Smooth muscle cell (in vitro differentiated cells): ENCODE results near the gene RNF6. TPM values are rescaled to one million over a fixed set of nuclear protein-coding genes. Genes with fewer than 3 reads are reported as not detected.

Source experiments
- DNase-seq: peaks from one replicate; lab custom pipeline; 2025; ENCODE audit not compliant: unreplicated experiment; lab: John Stamatoyannopoulos, UW
- H2AFZ ChIP-seq: fragments of 200-600 bp; sonication (generic); 2 replicates; pipeline ENCODE4 v1.6.0; 2016; ENCODE audit warnings: antibody characterized with exemption, low read depth, mild to moderate bottlenecking
- H3F3A ChIP-seq: fragments of 200-600 bp; sonication (generic); 2 replicates; pipeline ENCODE4 v1.6.0; 2017; ENCODE audit warnings: antibody characterized with exemption, low read depth
- H3K27ac ChIP-seq: fragments of 200-600 bp; sonication (generic); 2 replicates; pipeline ENCODE4 v1.5.1; 2016; ENCODE audit warnings: low read depth, mild to moderate bottlenecking
- H3K27me3 ChIP-seq: fragments of 200-600 bp; sonication (generic); 2 replicates; pipeline ENCODE4 v1.6.1; 2016; ENCODE audit warnings: low read depth, mild to moderate bottlenecking
- H3K36me3 ChIP-seq: fragments of 200-600 bp; sonication (generic); 2 replicates; pipeline ENCODE4 v1.5.1; 2016; ENCODE audit warnings: low read depth
- H3K4me1 ChIP-seq: fragments of 200-600 bp; sonication (generic); 2 replicates; pipeline ENCODE4 v1.5.1; 2016; ENCODE audit warnings: low read depth
- H3K4me2 ChIP-seq: fragments of 200-600 bp; sonication (generic); 2 replicates; pipeline ENCODE4 v1.6.0; 2016; ENCODE audit warnings: mild to moderate bottlenecking
- H3K4me3 ChIP-seq: fragments of 200-600 bp; sonication (generic); 2 replicates; pipeline ENCODE4 v1.5.1; 2016; ENCODE audit warnings: mild to moderate bottlenecking
- H3K79me2 ChIP-seq: fragments of 200-600 bp; sonication (generic); 2 replicates; pipeline ENCODE4 v1.6.0; 2016; ENCODE audit warnings: low read depth, mild to moderate bottlenecking
- H3K9ac ChIP-seq: fragments of 200-600 bp; sonication (generic); 2 replicates; pipeline ENCODE4 v1.6.0; 2016; ENCODE audit warnings: low read depth
- H3K9me3 ChIP-seq: fragments of 200-600 bp; sonication (generic); replicated peaks from 2 replicates; pipeline ENCODE4 v1.5.1; 2016; ENCODE audit warnings: low read depth
- H4K20me1 ChIP-seq: fragments of 200-600 bp; sonication (generic); 2 replicates; pipeline ENCODE4 v1.6.0; 2016; ENCODE audit warnings: low read depth
- whole genome bisulfite sequencing: methylation state at CpG from one replicate; pipeline ENCODE4 v1.1.7; 2016; ENCODE audit warnings: low lambda C conversion rate; 5-methylcytosine and 5-hydroxymethylcytosine counted together
- polyA plus RNA-seq: library from polyadenylated mRNA; unstranded; fragments of >200 nt; fragmentation: Nextera tagmentation; extraction: Ambion mirVana; gene quantifications from 2 replicates; pipeline ENCODE4 v1.2.1, GENCODE V29; 2016
- total RNA-seq: library from RNA; depleted of rRNA; stranded (reverse); fragments of >200 nt; gene quantifications from 2 replicates; pipeline ENCODE4 v1.2.3, GENCODE V29; 2014
- TF ChIP-seq, protein P1 (sequence below): fragments of 200-600 bp; sonication (generic); IDR thresholded peaks from 2 replicates; pipeline ENCODE4 v1.5.1; 2017; ENCODE audit warnings: borderline replicate concordance, mild to moderate bottlenecking, antibody characterized with exemption; ENCODE audit not compliant: insufficient read depth, poor library complexity, severe bottlenecking

Gene RNF6
- total and polyA plus RNA-seq, 2 experiments from 2014 or later = 27.8 to 47.3 TPM

GRCh38 chr13:26236296-26236695 lies 14.2 kb upstream of the RNF6 start:
- Histone ChIP-seq H3K4me2 (no peak overlapping the region), H2AFZ (no peak overlapping the region), H3K4me3 (no peak overlapping the region), H3F3A (no peaks in the 10 kb centered on the region), H3K36me3 (no peaks in the 10 kb centered on the region), H3K27me3 (peaks cover 8% of the 10 kb centered on the region), H3K4me1 (no peaks in the 10 kb centered on the region), H3K9me3 (no peaks in the 10 kb centered on the region), H3K9ac (no peak overlapping the region), H3K79me2 (no peaks in the 10 kb centered on the region), H4K20me1 (no peaks in the 10 kb centered on the region), H3K27ac (no peak overlapping the region)
- TF ChIP-seq, protein P1, sequence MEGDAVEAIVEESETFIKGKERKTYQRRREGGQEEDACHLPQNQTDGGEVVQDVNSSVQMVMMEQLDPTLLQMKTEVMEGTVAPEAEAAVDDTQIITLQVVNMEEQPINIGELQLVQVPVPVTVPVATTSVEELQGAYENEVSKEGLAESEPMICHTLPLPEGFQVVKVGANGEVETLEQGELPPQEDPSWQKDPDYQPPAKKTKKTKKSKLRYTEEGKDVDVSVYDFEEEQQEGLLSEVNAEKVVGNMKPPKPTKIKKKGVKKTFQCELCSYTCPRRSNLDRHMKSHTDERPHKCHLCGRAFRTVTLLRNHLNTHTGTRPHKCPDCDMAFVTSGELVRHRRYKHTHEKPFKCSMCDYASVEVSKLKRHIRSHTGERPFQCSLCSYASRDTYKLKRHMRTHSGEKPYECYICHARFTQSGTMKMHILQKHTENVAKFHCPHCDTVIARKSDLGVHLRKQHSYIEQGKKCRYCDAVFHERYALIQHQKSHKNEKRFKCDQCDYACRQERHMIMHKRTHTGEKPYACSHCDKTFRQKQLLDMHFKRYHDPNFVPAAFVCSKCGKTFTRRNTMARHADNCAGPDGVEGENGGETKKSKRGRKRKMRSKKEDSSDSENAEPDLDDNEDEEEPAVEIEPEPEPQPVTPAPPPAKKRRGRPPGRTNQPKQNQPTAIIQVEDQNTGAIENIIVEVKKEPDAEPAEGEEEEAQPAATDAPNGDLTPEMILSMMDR = no peak
- DNase-seq = no peak
- WGBS = 41% methylated on average over 1 of the region's 1 CpG

DNA sequence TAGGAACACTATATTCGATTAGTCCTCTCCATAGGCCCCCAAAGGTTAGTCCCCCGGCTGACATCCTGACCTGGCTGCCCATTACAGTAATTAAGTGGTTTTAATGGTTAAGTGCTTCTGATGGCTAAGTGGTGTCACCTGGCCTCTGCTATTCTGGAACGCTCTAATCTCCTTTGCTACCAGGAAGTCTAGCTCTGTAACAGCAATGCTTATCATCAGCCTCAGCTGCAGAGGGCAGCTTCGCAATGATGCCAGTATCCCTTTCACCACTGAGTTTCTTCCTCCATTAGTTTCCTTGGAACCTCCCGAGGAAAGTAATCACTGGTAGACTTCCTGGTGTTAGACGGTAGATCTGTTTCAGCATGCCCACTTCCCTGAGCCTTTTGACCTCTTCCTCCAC lies 8.6 kb upstream of the RNF6 start:
- Histone ChIP-seq H4K20me1 (no peaks in the 10 kb centered on the region), H3K9ac (no peak overlapping the region), H3K27me3 (no peaks in the 10 kb centered on the region), H3K36me3 (no peaks in the 10 kb centered on the region), H2AFZ (no peak overlapping the region), H3K4me1 (no peaks in the 10 kb centered on the region), H3K4me3 (no peak overlapping the region), H3F3A (no peaks in the 10 kb centered on the region), H3K9me3 (no peaks in the 10 kb centered on the region), H3K79me2 (no peaks in the 10 kb centered on the region), H3K27ac (no peak overlapping the region), H3K4me2 (no peak overlapping the region)
- no peak for DNase-seq
- TF ChIP-seq, protein P1 = no peak
- WGBS = 80% methylated on average over 6 of the region's 6 CpGs

DNA sequence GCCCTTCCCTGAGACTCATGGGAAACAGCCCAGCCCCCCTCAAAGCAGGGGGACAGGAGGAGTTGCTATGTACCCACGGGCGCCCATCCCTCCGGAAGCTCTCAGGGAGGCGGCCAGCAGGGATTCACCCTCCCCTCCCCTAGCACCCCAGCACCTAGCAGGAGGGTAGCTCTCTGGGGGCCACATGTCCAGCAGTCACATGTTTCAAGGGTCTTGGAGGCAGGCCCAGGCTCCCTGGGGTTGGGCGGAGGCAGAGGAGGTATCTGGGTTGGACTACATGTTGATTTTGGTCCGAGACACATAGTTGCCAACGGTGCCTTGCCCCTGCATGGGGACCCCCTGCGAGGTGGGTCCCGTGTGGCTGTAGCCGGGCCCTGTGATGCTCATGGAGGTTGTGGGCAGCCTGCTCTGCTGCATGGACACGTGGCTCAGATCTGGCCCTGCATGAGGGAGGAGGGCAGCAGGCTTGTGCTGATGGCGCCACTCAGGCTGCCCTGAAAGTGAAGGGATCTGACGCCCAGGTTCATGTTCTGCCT lies 7.0 kb upstream of the RNF6 start:
- no peak for DNase-seq
- Histone ChIP-seq H3F3A (no peaks in the 10 kb centered on the region), H2AFZ (no peak overlapping the region), H3K4me2 (no peak overlapping the region), H3K9me3 (no peaks in the 10 kb centered on the region), H3K27me3 (no peaks in the 10 kb centered on the region), H3K4me1 (no peaks in the 10 kb centered on the region), H3K9ac (no peak overlapping the region), H4K20me1 (no peaks in the 10 kb centered on the region), H3K79me2 (no peaks in the 10 kb centered on the region), H3K4me3 (no peak overlapping the region), H3K27ac (no peak overlapping the region), H3K36me3 (no peaks in the 10 kb centered on the region)
- WGBS = 89% methylated on average over 13 of the region's 13 CpGs
- TF ChIP-seq, protein P1 = no peak

DNA sequence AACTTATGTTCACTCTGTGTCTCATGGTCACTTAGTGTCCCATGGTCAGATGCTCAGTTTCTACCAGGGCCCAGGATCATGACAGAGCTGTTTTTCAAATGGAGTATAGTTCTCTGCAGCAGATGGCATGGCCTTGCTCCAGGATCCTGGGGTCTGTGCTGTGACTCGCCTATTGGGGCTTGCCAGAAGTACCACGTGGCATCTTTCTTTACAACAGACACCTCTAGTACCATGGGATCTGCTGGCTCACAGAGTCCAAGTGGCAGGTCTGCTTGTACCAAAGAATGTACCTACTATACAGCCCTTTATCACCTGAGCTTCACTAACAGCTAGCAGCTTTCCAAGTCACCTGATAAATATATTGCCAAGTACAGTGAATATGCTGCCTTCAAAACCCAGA lies 6.0 kb upstream of the RNF6 start:
- Histone ChIP-seq H3K9me3 (no peaks in the 10 kb centered on the region), H4K20me1 (no peaks in the 10 kb centered on the region), H3K4me3 (no peak overlapping the region), H3K4me1 (peaks cover under 1% of the 10 kb centered on the region), H3K27ac (no peak overlapping the region), H3F3A (no peaks in the 10 kb centered on the region), H3K4me2 (no peak overlapping the region), H2AFZ (no peak overlapping the region), H3K79me2 (no peaks in the 10 kb centered on the region), H3K27me3 (no peaks in the 10 kb centered on the region), H3K36me3 (no peaks in the 10 kb centered on the region), H3K9ac (no peak overlapping the region)
- no peak for DNase-seq
- TF ChIP-seq, protein P1 = no peak
- 84% methylated on average over 2 of the region's 2 CpGs for WGBS
